NCI-H1436 (cell line): ENCODE results near the gene RAB8B.

Source experiments
- DNase-seq: peaks from one replicate; lab custom pipeline; 2025; lab: John Stamatoyannopoulos, UW

Gene RAB8B

DNA sequence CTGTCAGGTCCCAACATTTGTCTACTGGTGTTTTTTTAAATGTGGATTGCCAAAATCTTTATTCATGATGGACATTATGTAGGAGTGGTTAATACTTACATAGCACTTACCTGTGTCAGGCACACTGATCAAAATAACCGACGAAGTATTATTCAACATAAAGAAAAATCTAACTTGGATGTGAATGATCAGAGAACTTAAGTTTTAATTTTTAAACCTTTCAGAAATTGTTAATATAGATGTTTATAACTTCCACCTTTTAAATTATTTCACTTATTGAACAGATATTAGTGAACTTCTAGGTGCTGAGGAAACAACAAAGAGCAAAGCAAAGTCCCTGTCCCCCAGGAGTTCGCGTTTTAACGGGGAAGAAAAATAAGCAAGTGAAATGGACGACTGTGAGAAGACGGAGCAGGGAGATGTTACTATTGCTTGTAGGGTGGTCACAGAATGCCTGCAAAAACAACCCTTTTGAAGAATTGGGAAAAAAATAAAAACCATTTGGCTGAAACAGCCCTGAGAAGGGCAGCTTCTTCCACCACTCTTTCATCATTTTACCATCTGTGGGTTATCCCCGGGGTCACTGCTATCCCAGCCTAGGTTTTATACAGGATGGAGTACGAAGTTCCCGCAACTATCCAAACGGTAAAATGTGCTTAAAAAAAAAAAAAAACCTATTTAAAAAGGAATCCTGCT, 87.1 kb downstream of the RAB8B start:
- DNase-seq: no peak

GRCh38 chr15:63277038-63277892, 87.9 kb downstream of the RAB8B start, which contains the start of gene APH1B:
Gene APH1B, plus strand, starts transcription at chr15:63277605. Its CDS starts 19 bp downstream, at chr15:63277624.
- peak; percentile 84 for DNase-seq

DNA sequence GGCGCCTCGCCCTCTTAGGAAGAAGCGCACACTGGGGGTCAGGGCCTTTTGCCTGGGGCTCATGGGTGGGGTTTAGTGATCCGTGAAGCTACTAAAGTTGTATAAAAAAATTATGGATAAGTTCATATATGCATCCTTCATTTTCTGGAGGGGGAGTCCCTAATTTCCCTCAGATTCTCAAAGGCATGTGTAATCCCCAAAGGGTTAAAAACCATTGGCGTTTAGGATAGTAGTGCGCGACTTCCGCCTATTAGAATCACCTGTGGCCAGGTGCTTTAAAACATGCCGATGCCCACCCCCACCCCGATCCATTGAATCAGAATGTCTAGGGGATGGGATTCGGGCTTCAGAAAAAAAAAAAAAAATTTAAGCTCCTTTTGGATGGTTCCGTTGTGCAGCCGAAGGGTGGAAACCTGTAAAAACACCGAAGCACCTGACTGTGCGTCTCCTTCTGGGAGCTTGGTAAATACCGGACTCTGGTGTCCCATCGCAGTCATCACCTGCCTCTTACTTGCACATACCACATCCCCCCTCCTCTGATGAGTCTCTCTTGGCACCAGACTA, 88.6 kb downstream of the RAB8B start:
- DNase-seq: peak; percentile 19

DNA sequence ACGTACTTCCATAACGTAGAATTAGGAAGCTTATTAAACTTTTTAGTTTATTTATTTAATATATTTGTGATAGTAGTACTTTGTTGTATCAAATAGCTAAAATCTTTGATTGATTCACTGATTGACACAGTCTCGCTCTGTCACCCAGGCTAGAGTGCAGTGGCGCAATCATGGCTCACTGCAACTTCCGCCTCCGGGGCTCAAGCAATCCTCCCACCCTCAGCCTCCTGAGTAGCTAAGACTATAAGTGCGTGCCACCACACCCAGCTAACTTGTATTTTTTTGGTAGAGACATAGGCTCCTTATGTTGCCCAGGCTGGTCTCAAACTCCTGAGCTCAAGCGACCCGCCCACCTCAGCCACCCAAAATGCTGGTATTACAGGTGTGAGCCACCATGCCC, 93.7 kb downstream of the RAB8B start:
- DNase-seq: no peak

- no peak for DNase-seq
These were observed 94.9 kb downstream of the RAB8B start for GRCh38 chr15:63284335-63284734.

GRCh38 chr15:63287109-63287508, 97.7 kb downstream of the RAB8B start:
- DNase-seq: no peak

DNA sequence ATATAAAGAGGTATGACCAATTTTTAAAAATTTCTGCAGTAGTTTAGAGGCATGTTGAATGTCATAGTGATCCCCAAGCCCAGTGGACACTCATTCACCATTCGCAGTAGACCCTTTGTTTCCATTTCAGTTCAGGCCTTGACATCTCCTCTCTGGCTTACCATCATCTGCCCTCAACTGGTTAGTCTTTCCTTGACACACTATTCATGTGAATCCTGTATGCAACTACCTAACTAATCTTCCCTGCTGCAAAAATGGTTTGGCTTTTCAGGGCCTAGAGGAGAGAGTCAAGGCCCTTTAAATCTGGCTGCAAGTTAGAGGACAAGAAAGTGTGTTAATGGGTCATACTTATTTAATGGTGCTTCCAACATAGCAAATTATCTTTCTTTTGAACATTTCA, 98.9 kb downstream of the RAB8B start:
- no peak for DNase-seq

GRCh38 chr15:63288778-63289378, 99.5 kb downstream of the RAB8B start:
- peak; percentile 41 for DNase-seq

DNA sequence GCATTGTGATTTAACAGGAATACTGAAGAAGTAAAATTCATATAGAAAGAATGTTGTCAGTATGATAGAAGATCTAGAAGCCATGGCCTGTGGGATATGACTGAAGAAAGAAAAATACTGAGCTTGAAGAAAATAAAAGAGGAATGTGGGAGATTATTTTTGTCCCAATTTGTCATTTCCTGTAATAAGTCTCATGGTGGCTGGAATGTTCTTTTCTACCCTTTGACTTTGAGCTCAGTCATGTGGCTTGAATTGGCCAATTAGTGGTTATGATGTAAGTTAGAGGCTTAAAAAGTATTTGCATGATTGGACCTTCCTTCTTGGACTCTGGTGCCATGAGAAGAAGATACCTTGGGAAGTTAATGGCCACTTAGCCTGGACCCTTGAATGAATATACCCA, 102.1 kb downstream of the RAB8B start:
- DNase-seq: no peak

DNA sequence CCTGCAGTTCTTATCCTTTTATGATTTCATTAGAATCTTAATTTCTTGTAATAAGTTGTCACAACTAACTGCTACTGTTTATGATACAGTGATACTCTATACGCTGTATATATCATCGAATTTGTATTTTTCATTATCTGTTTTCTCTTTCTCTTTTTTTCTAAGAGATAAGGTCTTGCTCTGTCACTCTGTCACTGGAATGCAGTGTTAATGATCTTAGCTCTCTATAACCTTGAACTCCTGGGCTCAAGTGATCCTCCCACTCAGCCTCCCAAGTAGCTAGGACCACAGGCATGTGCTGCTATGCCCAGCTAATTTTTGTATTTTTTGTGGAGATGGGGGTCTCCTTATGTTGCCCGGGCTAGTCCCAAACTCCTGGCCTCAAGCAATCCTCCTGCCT, 102.8 kb downstream of the RAB8B start:
- DNase-seq: no peak

GRCh38 chr15:63292771-63293170, 103.4 kb downstream of the RAB8B start:
- DNase-seq: no peak

- DNase-seq: no peak
These were observed 105.0 kb downstream of the RAB8B start for GRCh38 chr15:63294359-63294758.

- no peak for DNase-seq
These were observed 105.9 kb downstream of the RAB8B start for GRCh38 chr15:63295341-63295740.

DNA sequence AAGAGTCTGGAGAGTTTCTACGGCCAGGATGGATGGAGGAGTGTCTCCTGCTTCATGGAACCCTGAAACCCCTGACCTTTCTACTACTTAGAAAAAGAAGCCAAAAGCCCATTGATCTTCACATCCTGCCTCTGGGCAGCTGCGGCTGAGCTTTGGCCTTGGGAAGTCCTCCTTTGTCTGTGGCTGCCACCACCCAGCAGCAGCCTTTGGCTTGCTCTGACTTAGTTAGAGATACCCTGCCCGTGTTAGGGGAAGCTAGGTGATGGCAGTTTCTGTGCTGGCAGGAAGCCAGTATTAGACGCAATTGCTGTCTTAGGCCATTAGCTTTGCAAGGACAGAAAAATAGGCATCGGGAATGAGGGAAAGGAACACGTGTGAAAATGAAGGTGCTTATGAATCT, 106.8 kb downstream of the RAB8B start:
- no peak for DNase-seq

DNA sequence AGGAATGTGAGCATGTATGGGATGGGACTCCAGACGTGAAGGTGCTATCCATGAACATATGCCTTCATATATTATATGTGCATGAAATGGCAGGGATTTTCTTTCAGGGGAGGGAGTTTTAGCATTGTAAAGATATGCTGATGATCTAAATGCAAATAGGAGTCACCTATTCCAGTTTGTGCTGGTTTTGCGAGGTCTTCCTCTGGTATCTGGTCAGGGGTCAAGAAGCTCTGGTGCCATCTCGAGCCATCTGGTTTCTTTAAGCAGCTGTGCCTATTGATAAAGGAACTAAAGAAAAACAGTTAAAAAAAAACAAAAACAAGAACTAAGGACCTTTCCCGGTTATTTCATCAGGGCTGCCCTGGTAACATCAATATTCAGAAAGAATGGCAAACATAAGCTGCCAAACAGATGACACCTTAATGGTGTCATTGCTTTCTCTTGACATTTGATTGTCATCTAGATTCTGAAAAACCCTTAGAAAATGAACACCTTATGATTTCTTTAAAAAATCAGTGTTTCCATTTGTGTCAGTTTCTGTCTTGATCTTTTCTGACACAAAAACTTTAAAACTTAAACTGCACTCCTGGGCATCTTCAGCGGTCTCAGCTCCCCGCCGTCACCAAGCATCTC, 110.7 kb downstream of the RAB8B start:
- DNase-seq: no peak

- DNase-seq: no peak
These were observed 111.7 kb downstream of the RAB8B start for GRCh38 chr15:63301088-63301487.

- no peak for DNase-seq
These were observed 115.9 kb downstream of the RAB8B start for GRCh38 chr15:63305260-63305659.

DNA sequence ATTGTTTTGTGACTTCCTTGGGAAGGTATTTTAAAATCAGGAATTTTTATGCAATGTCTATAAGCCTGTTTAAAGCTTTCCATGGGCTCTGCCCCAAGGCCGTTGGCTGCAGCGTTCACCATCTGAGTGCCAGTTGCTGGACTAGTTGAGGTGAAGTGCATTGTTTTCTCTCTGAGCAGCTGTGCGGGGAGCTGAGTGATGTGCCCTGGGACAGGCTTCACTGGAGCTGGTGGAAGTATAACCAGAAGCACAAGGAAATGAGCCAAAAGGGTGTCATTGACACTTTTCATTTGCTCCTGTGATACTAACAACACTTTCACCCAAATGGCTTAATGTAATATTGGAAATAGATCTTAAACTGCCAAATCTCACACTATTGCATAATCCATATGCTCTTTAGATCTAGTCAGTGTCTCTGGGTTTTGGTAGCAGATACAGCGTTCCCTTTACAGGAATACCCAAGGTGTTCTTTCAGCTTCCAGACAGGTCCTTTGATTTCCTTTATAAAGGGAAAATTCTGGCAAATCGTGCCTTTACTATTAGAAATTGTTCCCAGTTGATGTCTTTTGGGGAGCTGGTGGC, 117.2 kb downstream of the RAB8B start:
- no peak for DNase-seq

GRCh38 chr15:63308491-63308890, 119.1 kb downstream of the RAB8B start:
- no peak for DNase-seq

DNA sequence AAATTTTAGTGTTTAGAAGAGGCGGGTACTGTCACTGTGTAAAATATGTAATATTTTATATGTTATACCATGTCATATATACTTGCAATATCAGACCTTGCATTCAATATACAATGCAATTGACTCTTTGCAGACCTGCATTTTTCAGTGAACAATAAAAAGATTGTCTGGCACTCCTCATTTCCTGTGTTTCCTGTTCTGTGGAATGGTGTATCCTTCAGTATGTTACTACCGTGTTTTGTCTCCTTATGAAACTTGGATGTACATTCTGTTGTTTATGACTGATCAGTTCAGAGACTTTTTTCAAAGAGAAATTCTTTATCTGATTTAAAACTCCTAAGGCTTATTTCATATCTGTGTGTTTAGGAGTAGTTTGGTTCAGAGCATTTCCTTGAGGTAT, 119.5 kb downstream of the RAB8B start:
- no peak for DNase-seq

- DNase-seq: no peak
These were observed 121.2 kb downstream of the RAB8B start for GRCh38 chr15:63310646-63311045.

- no peak for DNase-seq
These were observed 122.9 kb downstream of the RAB8B start for GRCh38 chr15:63312286-63312685.
